HEK293T (cell line): Measurements from ENCODE around the gene UGT1A5.

Source experiments
- CTCF ChIA-PET: fragments of 350-600 bp; formaldehyde crosslinking; extraction: SDS; loops from one replicate; lab custom pipeline; 2021; ENCODE audit warnings: antibody characterized with exemption, inconsistent platforms; lab: Yijun Ruan, JAX
- POLR2A ChIA-PET: fragments of 350-600 bp; formaldehyde crosslinking; extraction: SDS; loops from one replicate; lab custom pipeline; 2020; ENCODE audit warnings: antibody characterized with exemption, inconsistent platforms; lab: Yijun Ruan, JAX
- DNase-seq: peaks from one replicate; pipeline ENCODE4 v3.0.0; 2012; ENCODE audit warnings: mixed read lengths; ENCODE audit errors: extremely low spot score
- ARNT ChIP-seq: fragments of 450-650 bp; IDR thresholded peaks from 2 replicates; pipeline ENCODE4 v1.6.1; 2017; ENCODE audit warnings: mild to moderate bottlenecking
- BHLHE40 ChIP-seq: fragments of 450-650 bp; IDR thresholded peaks from 2 replicates; pipeline ENCODE4 v1.6.1; 2016; ENCODE audit warnings: mild to moderate bottlenecking, moderate library complexity, borderline replicate concordance
- CTBP1 ChIP-seq: fragments of 450-650 bp; IDR thresholded peaks from 2 replicates; pipeline ENCODE4 v1.6.1; 2016; ENCODE audit warnings: borderline replicate concordance
- ELF4 ChIP-seq: fragments of 450-650 bp; IDR thresholded peaks from 2 replicates; pipeline ENCODE4 v1.6.1; 2017; ENCODE audit warnings: antibody characterized with exemption
- FOXA1 ChIP-seq: fragments of 450-650 bp; IDR thresholded peaks from 2 replicates; pipeline ENCODE4 v1.6.1; 2016; ENCODE audit warnings: mild to moderate bottlenecking
- FOXK2 ChIP-seq: fragments of 450-650 bp; IDR thresholded peaks from 2 replicates; pipeline ENCODE4 v1.6.1; 2016; ENCODE audit warnings: mild to moderate bottlenecking
- FOXM1 ChIP-seq: fragments of 450-650 bp; IDR thresholded peaks from 2 replicates; pipeline ENCODE4 v1.6.1; 2017; ENCODE audit warnings: mild to moderate bottlenecking, borderline replicate concordance
- HDGF ChIP-seq: fragments of 450-650 bp; IDR thresholded peaks from 2 replicates; pipeline ENCODE4 v1.6.1; 2017; ENCODE audit warnings: antibody characterized with exemption, borderline replicate concordance
- L3MBTL2 ChIP-seq: fragments of 450-650 bp; conservative IDR thresholded peaks from 2 replicates; pipeline ENCODE4 v1.6.1; 2016; ENCODE audit warnings: mild to moderate bottlenecking
- LEF1 ChIP-seq: fragments of 450-650 bp; IDR thresholded peaks from 2 replicates; pipeline ENCODE4 v1.6.1; 2017; ENCODE audit warnings: mild to moderate bottlenecking, borderline replicate concordance
- NFRKB ChIP-seq: fragments of 450-650 bp; IDR thresholded peaks from 2 replicates; pipeline ENCODE4 v1.6.1; 2016; ENCODE audit warnings: mild to moderate bottlenecking, moderate library complexity
- PKNOX1 ChIP-seq: fragments of 450-650 bp; IDR thresholded peaks from 2 replicates; pipeline ENCODE4 v1.6.1; 2016
- SP1 ChIP-seq: fragments of 450-650 bp; IDR thresholded peaks from 2 replicates; pipeline ENCODE4 v1.6.1; 2017
- SUZ12 ChIP-seq: fragments of 450-650 bp; IDR thresholded peaks from 2 replicates; pipeline ENCODE4 v1.6.1; 2016; ENCODE audit warnings: mild to moderate bottlenecking
- TARDBP ChIP-seq: fragments of 450-650 bp; IDR thresholded peaks from 2 replicates; pipeline ENCODE4 v1.6.1; 2016
- ZNF384 ChIP-seq: fragments of 450-650 bp; IDR thresholded peaks from 2 replicates; pipeline ENCODE4 v1.6.1; 2016

The UGT1A5 gene

GRCh38 chr2:233807966-233808935, 95.5 kb downstream of the UGT1A5 start:
- CTCF ChIA-PET: no interaction called here
- POLR2A ChIA-PET: interaction anchor here (1.1 kb wide), 1 partner anchor 24 kb away, joined by 3 read pairs; no protein-coding TSS in a partner anchor
- TF ChIP-seq FOXK2 (no peak), PKNOX1 (no peak), SUZ12 (no peak), TARDBP (no peak), HDGF (no peak), LEF1 (no peak), NFRKB (no peak), FOXA1 (no peak), SP1 (no peak), ARNT (no peak), ZNF384 (no peak), FOXM1 (no peak), CTBP1 (no peak), L3MBTL2 (no peak), BHLHE40 (no peak), ELF4 (no peak)

GRCh38 chr2:233810385-233810784, 97.7 kb downstream of the UGT1A5 start:
- ChIA-PET CTCF (no interaction called here), POLR2A (no interaction called here)
- TF ChIP-seq L3MBTL2 (peak; percentile 55), ZNF384 (no peak), SUZ12 (no peak), ARNT (no peak), PKNOX1 (no peak), TARDBP (no peak)
- DNase-seq: no peak

More at GRCh38 chr2:233807966-233808935, 95.5 kb downstream of the UGT1A5 start:
- no peak for DNase-seq

GRCh38 chr2:233811087-233811486, 98.4 kb downstream of the UGT1A5 start:
- CTCF ChIA-PET: no interaction called here
- no peak for TF ChIP-seq CTBP1
- TF ChIP-seq NFRKB: no peak
- TF ChIP-seq TARDBP: no peak
- no peak for TF ChIP-seq ELF4
- no peak for TF ChIP-seq SP1
- no peak for TF ChIP-seq L3MBTL2
- TF ChIP-seq ARNT: no peak
- TF ChIP-seq BHLHE40: no peak
- no peak for TF ChIP-seq SUZ12
- no peak for TF ChIP-seq FOXK2
- TF ChIP-seq PKNOX1: no peak
- no peak for TF ChIP-seq HDGF
- no peak for TF ChIP-seq LEF1
- TF ChIP-seq FOXA1: no peak
- TF ChIP-seq ZNF384: no peak
- no peak for TF ChIP-seq FOXM1
- no peak for DNase-seq
- POLR2A ChIA-PET: no interaction called here

GRCh38 chr2:233811732-233812131, 99.0 kb downstream of the UGT1A5 start:
- ChIA-PET POLR2A (no interaction called here), CTCF (no interaction called here)
- TF ChIP-seq LEF1: no peak
- no peak for TF ChIP-seq FOXM1
- no peak for TF ChIP-seq TARDBP
- no peak for TF ChIP-seq CTBP1
- TF ChIP-seq SP1: no peak
- no peak for TF ChIP-seq ELF4
- no peak for TF ChIP-seq L3MBTL2
- no peak for TF ChIP-seq ARNT
- TF ChIP-seq FOXA1: no peak
- TF ChIP-seq NFRKB: no peak
- no peak for TF ChIP-seq BHLHE40
- no peak for TF ChIP-seq PKNOX1
- no peak for TF ChIP-seq ZNF384
- no peak for DNase-seq

- POLR2A ChIA-PET: no interaction called here
- DNase-seq: no peak
- TF ChIP-seq ARNT (no peak), TARDBP (no peak), CTBP1 (no peak), FOXK2 (no peak), SP1 (no peak), LEF1 (no peak), HDGF (no peak), FOXM1 (no peak), ZNF384 (no peak), NFRKB (no peak)
- CTCF ChIA-PET: no interaction called here
Observed at GRCh38 chr2:233813236-233814055, 100.7 kb downstream of the UGT1A5 start.
